GM21447 (cell line): ENCODE results near the gene CRIM1.
"Not testable (repeated sequence)": the region's sequence is repeated elsewhere in the genome, so short reads cannot be mapped to it uniquely, and the experiment has no call there.

Experiments
- ATAC-seq: cut with Tn5 transposase; IDR thresholded peaks from one replicate; pipeline ENCODE4 v1.9.1; 2021; ENCODE audit not compliant: unreplicated experiment

CRIM1 gene

GRCh38 chr2:36351291-36351690 lies 4.3 kb upstream of the CRIM1 start:
- ATAC-seq = no peak

- no peak for ATAC-seq
Observed at GRCh38 chr2:36351736-36352349, 3.7 kb upstream of the CRIM1 start.

DNA sequence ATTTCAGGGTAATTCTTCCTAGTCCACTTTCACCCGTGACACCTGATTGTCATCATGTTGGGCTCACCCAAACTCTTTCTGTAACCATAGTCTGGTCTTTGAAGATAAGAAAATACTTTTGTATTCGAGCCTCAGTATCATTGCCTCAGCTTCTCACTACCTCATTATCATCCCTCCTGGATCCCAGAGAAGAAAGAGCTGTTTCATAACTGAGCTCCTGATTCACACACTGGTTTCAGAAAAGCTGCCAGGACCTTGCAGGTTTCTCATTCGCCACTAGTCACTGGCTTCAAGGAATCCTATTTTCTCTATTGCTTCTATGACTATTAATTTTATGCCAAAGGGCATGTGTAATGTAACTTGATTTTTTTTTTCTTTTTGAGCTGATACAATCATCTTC lies 2.9 kb upstream of the CRIM1 start:
- ATAC-seq = no peak

DNA sequence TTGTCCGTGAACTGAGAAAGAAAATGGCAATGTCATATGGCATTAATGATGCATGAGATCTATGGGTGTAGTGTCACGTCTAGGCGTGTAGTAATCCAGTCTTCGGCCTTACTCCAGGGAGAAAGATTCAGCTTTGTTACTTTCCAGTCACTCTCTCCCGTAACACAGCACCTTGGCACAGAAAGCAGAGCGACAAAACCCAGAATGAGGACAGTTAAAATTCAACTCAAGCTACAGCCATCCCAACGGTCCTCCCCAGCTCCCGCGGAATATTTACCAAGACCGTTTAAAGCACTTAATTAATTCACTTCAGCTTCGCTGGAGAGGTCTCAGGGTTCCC lies 797 bp upstream of the CRIM1 start:
- no peak for ATAC-seq

DNA sequence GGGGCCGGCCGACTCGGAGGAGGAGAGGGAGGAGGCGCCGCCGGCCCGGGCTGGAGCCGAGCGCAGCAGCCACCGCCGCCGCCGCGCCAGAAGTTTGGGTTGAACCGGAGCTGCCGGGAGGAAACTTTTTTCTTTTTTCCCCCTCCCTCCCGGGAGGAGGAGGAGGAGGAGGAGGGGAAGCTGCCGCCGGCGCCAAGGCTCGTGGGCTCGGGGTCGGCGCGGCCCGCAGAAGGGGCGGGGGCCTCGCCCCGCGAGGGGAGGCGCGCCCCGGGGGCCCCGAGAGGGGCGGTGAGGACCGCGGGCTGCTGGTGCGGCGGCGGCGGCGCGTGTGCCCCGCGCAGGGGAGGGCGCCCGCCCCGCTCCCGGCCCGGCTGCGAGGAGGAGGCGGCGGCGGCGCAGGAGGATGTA lies 316 bp downstream of the CRIM1 start:
- no peak for ATAC-seq

DNA sequence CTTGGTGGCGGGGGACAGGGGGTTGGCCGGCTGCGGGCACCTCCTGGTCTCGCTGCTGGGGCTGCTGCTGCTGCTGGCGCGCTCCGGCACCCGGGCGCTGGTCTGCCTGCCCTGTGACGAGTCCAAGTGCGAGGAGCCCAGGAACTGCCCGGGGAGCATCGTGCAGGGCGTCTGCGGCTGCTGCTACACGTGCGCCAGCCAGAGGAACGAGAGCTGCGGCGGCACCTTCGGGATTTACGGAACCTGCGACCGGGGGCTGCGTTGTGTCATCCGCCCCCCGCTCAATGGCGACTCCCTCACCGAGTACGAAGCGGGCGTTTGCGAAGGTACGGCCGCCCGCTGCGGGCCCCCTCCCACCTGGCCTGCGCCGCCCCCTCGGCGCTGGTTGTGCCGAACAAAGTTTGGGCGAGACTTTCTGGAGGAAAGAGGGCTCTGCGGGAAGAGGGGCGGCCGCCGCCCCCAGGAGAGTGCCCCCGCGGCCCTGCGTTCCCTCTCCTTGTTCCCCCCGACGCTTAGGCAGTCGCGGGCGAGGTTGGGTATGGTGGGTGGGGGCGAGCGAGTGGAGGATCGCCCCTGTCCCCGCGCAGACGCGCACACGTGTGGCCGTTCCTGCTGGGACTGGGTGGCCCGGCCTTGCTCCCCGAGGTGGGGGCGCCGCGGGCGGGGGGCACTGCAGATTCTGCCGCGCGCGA lies 866 bp downstream of the CRIM1 start:
- peak; percentile 19 for ATAC-seq

- peak; percentile 39 for ATAC-seq
Observed at GRCh38 chr2:36356990-36357846, 1.6 kb downstream of the CRIM1 start.

DNA sequence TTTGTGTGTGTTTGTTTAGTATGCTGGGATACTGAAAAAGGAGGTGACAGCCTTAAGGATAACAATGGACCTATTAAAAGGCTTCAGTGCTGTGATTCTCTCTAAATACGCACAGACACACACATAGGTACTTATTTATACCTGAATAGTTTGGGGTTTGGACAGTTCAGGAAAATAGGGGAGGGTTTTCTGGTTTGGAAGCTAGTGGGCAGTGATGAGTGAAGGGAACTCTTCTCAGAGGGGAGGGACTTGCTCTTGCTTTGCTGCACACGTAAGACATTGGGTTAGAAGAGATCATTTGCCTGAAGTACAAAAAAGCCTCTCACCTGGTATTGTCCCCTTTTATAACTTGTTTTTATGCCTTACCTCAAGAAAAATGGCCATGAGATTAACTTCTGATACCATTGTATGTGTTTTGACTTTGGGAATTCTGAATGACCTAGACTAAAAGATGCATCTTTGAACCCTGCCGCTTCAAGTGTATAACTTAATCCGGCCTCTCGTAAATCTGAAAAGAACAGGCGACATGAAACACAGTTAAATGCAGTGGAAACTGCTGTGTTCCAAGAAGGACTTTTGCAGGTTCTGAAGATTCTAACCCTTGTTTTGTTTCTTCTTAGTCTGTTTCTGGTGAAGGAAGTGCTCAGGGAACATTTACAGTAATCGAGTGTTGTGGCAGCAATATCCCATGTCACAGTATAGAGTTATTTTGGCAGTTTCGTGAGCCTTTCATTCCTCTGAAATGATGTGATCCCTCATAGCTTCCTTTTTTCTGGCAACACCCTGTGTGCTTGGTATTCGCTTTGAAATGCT lies 2.5 kb downstream of the CRIM1 start:
- peak; percentile 41 for ATAC-seq

DNA sequence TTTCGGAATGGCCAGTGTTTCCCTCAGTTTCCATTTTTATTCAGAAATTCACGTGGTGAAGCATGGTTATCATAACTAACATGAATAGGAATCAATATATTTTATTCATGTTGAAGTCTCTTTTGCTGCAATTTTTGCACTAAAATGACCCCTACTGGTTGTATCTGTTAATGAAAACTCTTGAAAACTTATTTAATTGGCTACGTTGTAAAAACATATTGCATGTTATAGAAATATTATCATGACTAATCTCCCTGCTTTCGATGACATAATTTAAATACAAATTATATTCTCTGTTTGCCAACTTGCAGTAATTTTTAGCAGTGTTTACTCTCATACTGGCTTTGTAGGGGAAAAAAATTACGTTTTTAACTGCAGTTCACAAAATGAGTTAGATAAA lies 3.5 kb downstream of the CRIM1 start:
- no peak for ATAC-seq

DNA sequence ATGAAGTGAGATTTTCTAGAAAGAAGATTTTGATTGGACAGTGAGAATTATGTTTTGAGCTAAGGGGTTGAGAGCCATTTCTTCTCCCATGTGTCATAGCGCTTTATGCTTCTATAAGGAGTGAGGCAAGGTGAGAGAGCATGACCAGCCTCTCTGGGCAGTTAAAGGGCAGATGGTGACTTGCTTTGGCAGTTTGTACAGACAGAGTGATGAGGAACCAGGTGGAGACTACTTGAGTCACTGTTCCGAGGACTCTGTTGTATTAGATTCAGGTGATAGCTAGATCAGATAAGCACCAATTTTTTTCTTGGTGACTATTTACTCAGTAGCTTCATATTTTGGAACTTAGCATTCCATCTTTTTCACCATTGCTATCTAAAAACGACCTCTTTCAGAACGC lies 4.5 kb downstream of the CRIM1 start:
- no peak for ATAC-seq

- ATAC-seq = no peak
Observed at GRCh38 chr2:36360834-36361233, 5.3 kb downstream of the CRIM1 start.

DNA sequence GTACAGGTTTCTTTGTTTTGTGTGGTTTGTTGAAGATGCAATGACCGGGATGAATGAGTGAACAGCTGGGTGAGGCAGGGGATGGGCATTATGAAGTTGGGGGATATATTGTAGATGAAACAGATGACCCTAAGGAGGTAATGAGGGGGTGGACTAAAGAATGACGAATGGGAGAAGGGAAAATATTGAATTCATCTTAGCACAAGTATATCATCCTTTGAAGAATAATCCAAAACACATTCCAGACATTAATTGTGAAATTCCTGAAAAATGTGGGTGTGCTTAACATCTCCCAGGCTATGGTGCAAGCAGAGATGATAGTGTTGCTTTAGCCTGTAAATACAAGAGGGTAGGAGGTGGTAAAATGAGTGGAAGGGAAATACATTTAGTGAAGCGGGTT lies 5.8 kb downstream of the CRIM1 start:
- ATAC-seq = no peak

- no peak for ATAC-seq
Observed at GRCh38 chr2:36362291-36362690, 6.7 kb downstream of the CRIM1 start.

DNA sequence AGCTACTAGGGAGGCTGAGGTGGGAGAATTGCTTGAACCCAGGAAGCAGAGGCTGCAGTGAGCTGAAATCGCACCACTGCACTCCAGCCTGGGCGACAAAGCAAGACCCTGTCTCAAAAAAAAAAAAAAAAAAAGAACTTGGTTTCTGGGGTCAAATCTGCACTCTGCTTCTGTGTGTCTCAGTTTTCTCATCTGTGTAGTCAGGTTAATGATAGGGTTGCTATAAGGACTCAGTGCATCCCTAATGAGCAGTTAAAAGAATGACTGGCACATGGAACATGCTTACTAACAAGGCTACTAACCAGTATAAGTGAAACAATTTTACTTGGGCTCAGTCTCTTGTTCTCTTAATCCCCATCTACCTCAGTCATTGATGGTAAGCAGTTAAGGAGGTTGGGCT lies 7.5 kb downstream of the CRIM1 start:
- ATAC-seq = not testable (repeated sequence)

DNA sequence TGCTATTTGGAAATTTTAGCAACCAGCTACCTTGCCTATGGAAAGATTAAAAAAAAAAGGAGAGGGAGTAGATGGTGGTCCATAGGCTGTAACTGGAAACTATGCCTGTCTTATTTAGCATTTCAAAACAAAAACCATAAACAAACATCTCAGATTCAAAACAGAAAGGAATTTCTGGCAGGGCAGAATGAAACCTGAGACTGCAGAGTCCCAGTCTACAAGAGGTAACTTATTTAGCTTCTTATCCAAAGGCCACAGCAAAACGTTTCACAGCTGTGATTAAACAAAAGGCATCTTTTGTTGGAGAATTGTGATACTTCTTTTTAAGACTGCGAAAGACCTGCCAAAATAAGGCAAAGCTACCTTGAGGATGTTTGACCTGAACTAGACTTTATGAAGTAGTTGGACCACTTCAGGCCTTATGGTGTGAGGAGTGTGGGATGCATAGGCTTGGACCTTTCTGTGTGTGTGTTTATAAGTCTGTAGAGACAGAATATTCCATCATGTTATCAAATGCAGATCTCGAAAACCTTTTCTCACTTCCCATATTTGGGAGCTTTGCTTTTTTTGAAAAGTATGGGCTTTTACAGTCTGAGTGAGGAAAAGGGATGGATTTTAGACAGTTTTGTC lies 11.0 kb downstream of the CRIM1 start:
- no peak for ATAC-seq

DNA sequence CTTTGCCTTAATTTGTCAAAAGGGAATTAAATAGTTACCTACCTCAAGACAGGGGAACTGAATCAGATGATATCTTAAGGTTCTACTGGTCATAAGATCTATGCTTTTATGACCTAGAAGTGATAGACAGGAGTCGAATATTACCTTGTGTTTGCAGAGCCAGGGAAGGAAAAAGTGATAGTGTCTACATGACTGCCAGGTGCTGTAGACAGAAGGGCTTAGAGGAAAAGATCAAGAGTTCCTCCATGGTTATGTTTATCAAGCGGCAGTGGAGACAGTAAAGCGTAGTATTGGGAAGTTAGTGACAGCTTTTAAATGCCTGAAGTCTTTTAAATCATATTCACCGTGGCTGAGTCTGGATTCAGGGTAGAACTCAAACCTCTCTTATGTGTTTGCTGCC lies 11.9 kb downstream of the CRIM1 start:
- no peak for ATAC-seq

DNA sequence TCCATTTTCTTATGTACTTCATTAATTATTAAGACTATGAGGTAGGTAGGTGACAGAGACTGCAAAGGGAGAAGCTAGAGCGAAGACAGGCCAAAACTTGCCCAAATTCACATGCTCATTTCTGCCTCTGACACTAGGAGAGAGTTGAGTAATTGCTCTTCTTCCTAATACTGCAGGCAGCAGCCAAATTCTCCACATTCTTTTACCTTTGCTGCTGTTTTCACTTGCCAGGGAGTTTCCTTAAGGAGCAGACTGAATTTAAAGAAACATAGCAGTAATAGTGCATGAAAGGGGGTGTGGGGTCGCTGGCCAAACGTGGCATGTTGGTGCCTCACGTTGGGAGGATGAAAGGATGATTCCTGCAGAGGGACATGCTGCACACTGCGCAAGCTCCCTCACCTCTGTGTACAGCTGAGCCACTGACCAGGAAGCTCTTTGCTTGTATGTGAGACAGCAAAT lies 12.3 kb downstream of the CRIM1 start:
- no peak for ATAC-seq

GRCh38 chr2:36368438-36368837 lies 12.9 kb downstream of the CRIM1 start:
- no peak for ATAC-seq

DNA sequence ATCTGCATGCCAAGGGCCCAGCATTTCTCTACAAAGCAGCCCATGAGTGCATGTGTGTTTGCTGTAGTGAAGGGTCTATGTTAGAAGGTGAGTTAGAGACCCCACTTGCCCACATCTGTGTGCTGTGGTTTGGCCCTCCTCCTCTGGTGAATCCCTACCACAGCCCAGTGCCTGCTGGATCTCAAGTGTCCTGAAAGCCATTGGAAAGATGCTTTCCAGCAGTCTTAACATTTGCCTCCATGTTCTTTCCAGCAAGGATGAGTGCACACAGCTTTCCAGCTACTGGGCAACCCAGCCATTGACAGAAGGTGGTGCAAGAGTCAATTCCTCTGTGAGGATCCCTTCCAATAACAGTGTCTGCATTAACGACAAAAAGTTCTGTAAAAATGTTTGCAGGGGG lies 13.6 kb downstream of the CRIM1 start:
- ATAC-seq = no peak

DNA sequence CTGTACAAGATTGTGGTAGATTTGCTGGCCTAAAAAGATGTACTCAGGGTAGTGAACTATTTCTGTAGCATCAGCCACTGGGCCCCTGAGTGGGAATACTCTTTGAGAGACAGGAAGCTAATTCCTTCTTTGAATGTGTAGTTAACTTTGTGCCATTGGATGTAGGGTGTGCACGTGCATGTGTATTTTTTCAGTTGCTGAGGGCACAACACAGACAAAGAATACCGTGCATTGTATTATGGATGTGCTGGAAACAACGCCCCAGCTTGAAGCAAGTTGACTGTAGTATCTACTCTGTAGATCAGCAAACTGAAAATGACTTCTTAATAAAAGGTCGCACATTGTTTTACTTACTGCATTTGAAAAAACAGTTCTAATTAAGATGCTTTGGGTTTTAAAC lies 14.1 kb downstream of the CRIM1 start:
- no peak for ATAC-seq

- ATAC-seq = no peak
Observed at GRCh38 chr2:36370281-36370680, 14.7 kb downstream of the CRIM1 start.
